NCI-H1105 (cell line): ENCODE results near the gene FGD5.

ENCODE experiments used
- DNase-seq: peaks from one replicate; lab custom pipeline; 2025; lab: John Stamatoyannopoulos, UW

The FGD5 gene

DNA sequence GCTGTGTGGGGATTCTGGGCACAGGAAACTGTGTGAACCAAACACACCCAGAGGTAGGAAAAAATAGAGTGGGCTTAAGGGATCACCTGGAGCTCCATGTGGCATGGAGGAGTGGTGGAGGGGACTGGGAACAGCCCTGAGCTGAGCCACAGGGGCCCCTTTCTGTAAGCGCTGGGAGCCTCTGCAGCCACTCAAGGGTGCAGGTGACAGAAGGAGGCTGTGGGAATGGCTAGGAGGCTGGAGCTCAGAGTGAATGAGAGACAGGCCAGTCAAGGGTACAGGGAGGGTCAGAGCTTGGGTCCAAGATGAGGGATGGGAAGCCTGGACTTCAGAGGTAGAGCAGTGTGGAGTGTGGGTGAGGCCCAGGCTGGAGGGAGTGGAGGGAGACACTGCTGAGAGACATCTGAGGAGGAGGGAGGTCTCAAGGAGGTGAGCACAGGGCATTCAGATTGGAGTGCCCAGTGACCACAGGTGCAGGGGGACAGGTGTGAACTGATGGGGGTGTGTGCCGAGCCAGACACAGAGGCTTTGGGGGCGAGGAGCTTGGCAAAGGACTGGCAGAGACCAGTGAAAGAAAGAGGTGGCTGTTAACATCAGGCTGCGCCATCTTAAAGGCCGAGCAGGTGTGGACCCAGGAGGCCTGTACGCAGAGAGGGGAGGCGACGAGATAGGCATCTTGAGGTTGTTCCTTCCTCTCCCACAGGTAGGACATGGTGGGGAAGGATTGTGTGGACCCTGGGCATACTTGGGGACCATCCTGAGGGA, 56.8 kb downstream of the FGD5 start:
- DNase-seq, result no peak

GRCh38 chr3:14876921-14877333, 58.2 kb downstream of the FGD5 start:
- DNase-seq, result no peak

- no peak for DNase-seq
These were observed 58.7 kb downstream of the FGD5 start for GRCh38 chr3:14877469-14877868.

DNA sequence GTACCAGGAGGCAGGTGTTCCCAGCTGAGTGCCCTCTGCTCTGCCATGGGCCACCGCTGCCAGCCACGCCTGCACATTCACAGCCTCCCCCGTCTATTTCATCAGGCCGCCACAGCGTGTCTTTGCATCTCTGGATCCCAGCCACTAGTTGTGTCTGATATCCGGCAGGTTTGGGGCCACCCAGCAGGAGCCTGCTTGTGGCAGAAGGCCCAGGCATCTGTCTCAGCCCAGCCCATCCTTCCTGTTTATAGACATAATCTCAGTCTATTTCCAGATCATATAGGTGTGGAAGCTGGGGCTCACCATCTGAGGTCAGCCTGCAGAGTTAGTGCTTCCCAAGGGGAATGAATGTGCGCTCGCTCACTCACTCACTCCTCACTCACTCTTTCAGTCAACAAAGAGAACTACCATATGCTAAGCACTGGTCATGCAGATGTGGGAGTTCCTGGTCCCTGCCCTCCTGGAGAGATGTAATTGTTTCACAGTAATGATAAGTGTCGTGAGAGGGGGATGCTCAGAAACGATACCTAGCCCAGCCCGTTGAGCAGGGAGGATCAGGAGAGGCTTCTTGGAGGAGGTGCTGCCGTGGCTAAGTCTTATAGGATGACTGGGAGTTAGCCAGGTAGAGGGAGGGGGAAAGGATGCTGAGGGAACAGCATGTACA, 60.6 kb downstream of the FGD5 start:
- DNase-seq, result no peak

DNA sequence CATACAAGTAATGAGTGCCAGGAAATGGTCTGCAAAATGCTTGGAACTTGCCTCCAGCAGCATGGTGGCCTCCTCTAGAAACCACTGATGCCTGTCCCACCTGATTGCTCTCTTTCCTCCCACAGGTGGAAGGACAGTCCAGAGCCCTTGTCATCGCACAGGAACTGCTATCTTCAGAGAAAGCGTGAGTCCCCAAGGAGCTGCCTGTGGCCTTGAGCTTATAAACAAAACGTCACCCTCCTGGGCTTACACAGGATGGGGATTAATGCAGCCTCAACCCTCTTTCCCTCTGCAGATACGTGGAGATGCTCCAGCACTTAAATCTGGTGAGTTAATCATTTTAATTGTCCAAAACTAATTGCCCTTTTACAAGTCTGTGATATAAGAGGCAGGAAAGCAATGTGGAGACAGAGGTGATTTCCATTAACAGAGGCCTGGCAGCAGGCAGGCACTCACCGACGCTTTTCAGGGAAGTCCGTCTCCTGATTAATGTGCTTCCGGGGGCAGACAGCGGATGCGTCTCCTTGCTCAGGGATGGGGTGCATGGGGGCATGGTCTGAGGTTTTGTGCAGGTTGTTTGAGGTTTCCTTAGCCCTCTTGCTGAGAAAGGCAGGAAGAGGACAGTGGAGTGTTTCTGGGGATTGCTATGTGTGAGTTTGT, 61.8 kb downstream of the FGD5 start:
- no peak for DNase-seq

DNA sequence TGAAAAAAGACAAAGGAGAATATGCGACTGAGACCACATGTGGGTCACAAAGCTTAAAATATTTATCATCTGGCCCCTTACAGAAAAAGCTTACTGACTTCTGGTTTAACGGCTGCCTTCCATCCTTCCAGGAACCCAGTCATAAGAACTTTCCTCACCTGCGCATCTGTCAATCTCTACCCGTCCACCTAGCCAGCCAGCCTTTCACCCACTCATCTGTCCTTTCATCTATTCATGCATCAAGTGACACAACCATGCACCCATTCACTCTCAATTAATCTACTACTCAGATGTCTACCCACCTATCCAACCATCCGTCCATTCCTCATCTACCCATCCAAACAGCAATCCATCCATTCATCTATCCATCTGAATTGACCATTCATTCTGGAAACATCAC, 64.5 kb downstream of the FGD5 start:
- no peak for DNase-seq

- DNase-seq, result no peak
These were observed 65.9 kb downstream of the FGD5 start for GRCh38 chr3:14884665-14885064.

GRCh38 chr3:14885307-14885706, 66.5 kb downstream of the FGD5 start:
- DNase-seq, result no peak

DNA sequence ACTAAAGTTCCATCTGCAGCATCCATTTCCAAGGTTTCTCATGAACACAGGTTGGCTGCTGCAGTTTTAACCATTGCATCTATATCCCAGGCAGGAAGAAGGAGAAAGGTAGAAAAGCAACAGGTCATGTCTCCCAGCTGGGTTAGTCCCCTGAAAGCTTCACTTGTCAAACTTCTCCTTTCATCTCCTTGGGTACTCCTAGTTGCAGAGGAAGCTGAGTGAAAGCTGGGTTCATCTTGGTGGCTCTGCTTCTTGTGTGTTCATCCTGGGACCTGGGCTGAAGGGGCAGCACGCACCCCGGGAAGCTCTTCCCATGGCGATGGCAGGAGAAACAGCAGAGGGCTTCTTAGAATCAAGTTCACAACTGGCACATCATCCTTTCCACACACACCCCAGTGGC, 67.3 kb downstream of the FGD5 start:
- no peak for DNase-seq

- DNase-seq, result no peak
These were observed 70.4 kb downstream of the FGD5 start for GRCh38 chr3:14889205-14889604.

GRCh38 chr3:14889943-14890342, 71.2 kb downstream of the FGD5 start:
- DNase-seq, result no peak

DNA sequence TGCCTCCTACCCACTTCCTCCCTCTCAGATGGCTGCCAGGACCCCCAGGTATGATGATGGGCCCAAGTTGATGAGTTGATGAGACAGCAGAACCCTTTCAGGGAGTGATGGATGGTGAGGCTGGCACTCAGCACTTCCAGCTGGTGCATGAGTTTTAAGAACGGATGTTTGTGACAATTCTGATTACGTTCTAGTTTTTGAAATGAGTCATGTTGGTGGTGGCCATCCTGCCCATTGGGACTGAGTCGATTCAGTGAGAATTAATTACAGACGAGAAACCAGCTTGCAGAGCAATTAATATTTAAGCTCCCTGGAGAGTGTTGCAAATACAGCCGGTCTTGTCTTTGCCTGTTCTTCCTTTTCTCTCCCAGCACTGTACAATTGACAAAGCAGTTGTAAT, 71.7 kb downstream of the FGD5 start:
- no peak for DNase-seq

- DNase-seq, result no peak
These were observed 72.7 kb downstream of the FGD5 start for GRCh38 chr3:14891135-14892132.

DNA sequence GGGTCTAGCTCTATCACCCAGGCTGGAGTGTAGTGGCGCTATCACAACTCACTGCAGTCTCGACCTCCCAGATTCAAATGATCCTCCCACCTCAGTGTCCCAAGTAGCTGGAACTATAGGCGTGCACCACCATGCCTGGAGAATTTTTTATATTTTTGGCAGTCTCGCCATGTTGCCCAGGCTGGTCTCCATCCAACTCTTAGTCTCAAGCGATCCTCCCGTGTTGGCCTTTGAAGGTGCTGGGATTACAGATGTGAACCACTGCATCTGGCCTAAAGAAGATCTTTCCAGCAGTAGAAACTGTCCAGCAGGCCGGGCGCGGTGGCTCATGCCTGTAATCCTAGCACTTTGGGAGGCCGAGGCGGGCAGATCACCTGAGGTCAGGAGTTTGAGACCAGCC, 73.5 kb downstream of the FGD5 start:
- DNase-seq, result no peak

- no peak for DNase-seq
These were observed 75.3 kb downstream of the FGD5 start for GRCh38 chr3:14894085-14894484.

- no peak for DNase-seq
These were observed 78.5 kb downstream of the FGD5 start for GRCh38 chr3:14897266-14897665.

DNA sequence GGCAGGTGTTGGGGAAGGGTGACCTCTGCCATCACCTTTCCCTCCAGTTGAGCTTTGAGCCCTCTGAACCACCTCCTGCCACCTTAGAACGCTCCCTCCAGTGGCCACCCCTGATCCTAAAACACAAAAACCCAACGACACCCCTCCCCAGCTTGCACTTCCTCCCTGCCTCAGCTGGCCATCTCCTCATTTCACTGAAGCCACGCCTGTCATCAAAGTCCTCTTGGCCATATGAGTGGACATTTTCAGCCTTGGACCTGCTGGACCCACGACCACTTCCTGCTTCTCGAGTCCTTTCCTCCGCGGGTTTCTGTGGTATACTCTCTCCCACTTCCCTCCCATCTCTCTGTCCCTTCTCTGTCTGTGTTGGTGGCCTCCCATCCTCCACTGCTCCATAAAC, 80.2 kb downstream of the FGD5 start:
- DNase-seq, result no peak

- peak; percentile 9 for DNase-seq
These were observed 81.3 kb downstream of the FGD5 start for GRCh38 chr3:14899993-14900618.

GRCh38 chr3:14900881-14901873, 82.4 kb downstream of the FGD5 start:
- DNase-seq, result no peak

GRCh38 chr3:14902719-14903118, 84.0 kb downstream of the FGD5 start:
- no peak for DNase-seq
